ENCODE data around the gene FRYL.
A peak's percentile ranks its signal among the peaks of the same experiment; 100 is the strongest.

The FRYL gene

GRCh38 chr4:48553720-48554119 is 226.4 kb downstream of the FRYL start:
- no peak for TF ChIP-seq CTCF (IDR thresholded peaks at IDR 0.05; ENCODE audit: control extremely low read depth, extremely low read depth, low read depth, missing control alignments)
- POLR2A ChIA-PET = no interaction called here
- CTCF ChIA-PET = interaction anchor here (0.9 to 1.5 kb wide), 3 partner anchors 23 to 28 kb away, joined by 3 to 5 read pairs (median 3); no protein-coding TSS in a partner anchor
- no peak for DNase-seq (ENCODE audit: extremely low spot score)

- ChIA-PET CTCF (interaction anchor here (1.0 to 3.0 kb wide), 17 partner anchors 10 to 423 kb away, joined by 3 to 13 read pairs (median 5); no protein-coding TSS in a partner anchor), POLR2A (no interaction called here)
- peak; percentile 51 for TF ChIP-seq CTCF (IDR thresholded peaks at IDR 0.05; ENCODE audit: control extremely low read depth, extremely low read depth, low read depth, missing control alignments)
- no peak for DNase-seq (ENCODE audit: extremely low spot score)
Observed at GRCh38 chr4:48546336-48546735, 233.7 kb downstream of the FRYL start.

GRCh38 chr4:48543796-48544195 is 236.3 kb downstream of the FRYL start:
- no peak for TF ChIP-seq CTCF (IDR thresholded peaks at IDR 0.05; ENCODE audit: control extremely low read depth, extremely low read depth, low read depth, missing control alignments)
- POLR2A ChIA-PET = no interaction called here
- CTCF ChIA-PET = interaction anchor here (1.4 to 1.7 kb wide), 2 partner anchors 10 to 35 kb away, joined by 4 to 6 read pairs; no protein-coding TSS in a partner anchor
- DNase-seq (ENCODE audit: extremely low spot score) = no peak

GRCh38 chr4:48542888-48543287 is 237.2 kb downstream of the FRYL start:
- ChIA-PET CTCF (interaction anchor here (1.1 to 1.7 kb wide), 4 partner anchors 9 to 421 kb away, joined by 3 to 6 read pairs (median 4); no protein-coding TSS in a partner anchor), POLR2A (no interaction called here)
- DNase-seq (ENCODE audit: extremely low spot score) = no peak
- TF ChIP-seq CTCF (IDR thresholded peaks at IDR 0.05; ENCODE audit: control extremely low read depth, extremely low read depth, low read depth, missing control alignments) = no peak

GRCh38 chr4:48539597-48539996 is 240.5 kb downstream of the FRYL start:
- no peak for DNase-seq (ENCODE audit: extremely low spot score)
- CTCF ChIA-PET = interaction anchor here (1.4 to 1.5 kb wide), 2 partner anchors 16 to 390 kb away, joined by 3 to 4 read pairs; no protein-coding TSS in a partner anchor
- TF ChIP-seq CTCF (IDR thresholded peaks at IDR 0.05; ENCODE audit: control extremely low read depth, extremely low read depth, low read depth, missing control alignments) = no peak
- POLR2A ChIA-PET = no interaction called here

- POLR2A ChIA-PET = no interaction called here
- TF ChIP-seq CTCF (IDR thresholded peaks at IDR 0.05; ENCODE audit: control extremely low read depth, extremely low read depth, low read depth, missing control alignments) = no peak
- CTCF ChIA-PET = interaction anchor here (1.0 to 1.6 kb wide), 3 partner anchors 12 to 389 kb away, joined by 3 read pairs; no protein-coding TSS in a partner anchor
- DNase-seq (ENCODE audit: extremely low spot score) = no peak
Observed at GRCh38 chr4:48538358-48538757, 241.7 kb downstream of the FRYL start.
